ENCODE results near the gene GVQW3.

The GVQW3 gene

DNA sequence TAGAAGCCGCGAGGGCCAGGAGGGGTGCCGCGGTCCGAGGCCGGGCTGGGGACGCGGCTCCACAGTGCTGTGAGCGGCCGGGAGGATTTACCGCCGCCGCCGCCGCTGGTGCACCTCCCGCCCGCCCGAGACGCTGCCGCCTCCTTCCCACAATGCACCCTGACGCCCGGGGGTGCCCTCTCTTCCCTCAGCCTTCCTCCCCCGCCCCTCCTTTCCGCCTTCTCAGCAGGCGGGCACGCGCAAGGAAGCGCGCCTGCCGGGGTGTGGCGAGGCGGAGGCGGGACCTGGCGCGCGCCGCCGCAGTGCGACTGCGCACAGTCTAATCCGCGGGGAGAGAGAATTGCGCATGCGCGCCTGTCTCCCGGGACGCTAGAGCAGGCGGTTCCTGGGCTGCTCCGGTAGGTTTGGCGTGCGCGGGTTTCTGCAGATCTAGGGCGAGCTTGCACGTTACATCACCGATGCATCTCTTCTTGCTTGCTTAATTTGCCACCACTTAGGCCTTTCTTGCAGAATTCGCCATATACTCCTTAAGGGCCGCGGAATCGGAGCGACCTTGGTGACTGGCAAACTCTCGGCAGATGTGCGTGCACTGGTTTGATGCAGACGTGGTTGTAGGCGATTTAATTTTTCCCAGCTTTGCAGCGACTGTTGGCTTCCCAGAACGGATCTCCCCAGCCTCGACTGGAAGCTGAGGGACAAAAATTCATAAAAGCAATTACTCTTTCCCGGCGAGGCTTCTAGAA lies at the start of gene GVQW3, which contains the start of gene THAP12:
Gene GVQW3, plus strand, starts transcription at position 347 of the 743 bp plus-strand sequence. CDS start 506 bp downstream, outside the sequence.
Gene THAP12, minus strand, starts transcription at position 156 of the 743 bp plus-strand sequence. CDS start 296 bp downstream, outside the sequence.
- peak; percentile 91 for ATAC-seq
- peak; percentile 98 for DNase-seq
- Mint-ChIP-seq H3K27me3 (no peaks in the 10 kb centered on the region), H3K27ac (peak within 1 kb of the TSS; percentile 96 to 97), H3K4me3 (peak within 1 kb of the TSS; percentile 92 to 95), H3K4me1 (peaks cover 76% of the 10 kb centered on the region), H3K9me3 (no peaks in the 10 kb centered on the region)

DNA sequence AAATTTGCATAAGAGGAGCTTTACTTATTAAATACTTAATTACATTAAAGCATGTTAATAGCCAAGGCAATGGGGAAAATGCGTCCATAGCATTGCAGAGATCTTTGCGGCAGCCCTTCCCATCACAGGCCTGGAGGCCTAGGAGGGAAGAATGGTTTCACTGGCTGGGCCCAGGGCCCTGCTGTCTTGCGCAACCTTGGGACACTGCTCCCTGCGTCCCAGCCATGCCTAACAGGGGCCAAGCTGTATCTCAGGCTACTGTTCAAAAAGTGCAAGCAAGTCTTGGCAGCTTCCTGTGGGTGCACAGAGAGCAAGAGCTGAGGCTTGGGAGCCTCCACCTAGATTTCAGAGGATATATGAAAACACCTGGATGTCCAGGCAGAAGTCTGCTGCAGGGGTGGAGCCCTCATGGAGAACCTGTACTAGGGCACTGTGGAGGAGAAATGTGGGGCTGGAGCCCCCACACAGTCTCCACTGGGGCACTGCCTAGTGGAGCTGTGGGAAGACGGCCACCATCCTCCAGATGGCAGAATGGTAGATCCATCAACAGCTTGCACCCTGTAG lies 46.2 kb upstream of the GVQW3 start:
- Mint-ChIP-seq H3K27me3 (no peaks in the 10 kb centered on the region), H3K4me1 (no peaks in the 10 kb centered on the region), H3K27ac (no peak overlapping the region), H3K4me3 (no peak overlapping the region), H3K9me3 (peaks cover 11 to 34% of the 10 kb centered on the region in 2 donors)
- ATAC-seq: no peak
- DNase-seq: no peak

DNA sequence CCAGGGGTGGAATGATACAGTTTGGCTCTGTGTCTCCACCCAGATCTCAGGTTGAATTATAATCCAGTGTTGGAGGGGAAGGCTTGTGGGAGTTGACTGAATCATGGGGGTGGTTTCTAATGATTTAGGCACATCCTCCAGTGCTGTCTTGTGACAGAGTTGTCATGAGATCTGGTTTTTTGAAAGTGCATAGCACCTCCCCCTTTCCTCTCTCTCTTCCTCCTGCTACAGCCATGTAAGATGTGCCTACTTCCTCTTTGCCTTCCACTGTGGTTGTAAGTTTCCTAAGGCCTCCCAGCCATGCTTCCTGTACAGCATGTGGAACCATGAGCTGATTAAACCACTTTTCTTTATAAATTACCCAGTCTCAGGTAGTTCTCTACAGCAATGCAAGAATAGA lies 45.3 kb upstream of the GVQW3 start:
- H3K27me3 Mint-ChIP-seq: no peaks in the 10 kb centered on the region
- H3K27ac Mint-ChIP-seq: peak overlapping the region in 1 of 2 donors; percentile 28
- H3K9me3 Mint-ChIP-seq: peaks cover 11 to 34% of the 10 kb centered on the region in 2 donors
- no peak for ATAC-seq
- no peak overlapping the region for H3K4me3 Mint-ChIP-seq
- no peak for DNase-seq
- H3K4me1 Mint-ChIP-seq: no peaks in the 10 kb centered on the region

DNA sequence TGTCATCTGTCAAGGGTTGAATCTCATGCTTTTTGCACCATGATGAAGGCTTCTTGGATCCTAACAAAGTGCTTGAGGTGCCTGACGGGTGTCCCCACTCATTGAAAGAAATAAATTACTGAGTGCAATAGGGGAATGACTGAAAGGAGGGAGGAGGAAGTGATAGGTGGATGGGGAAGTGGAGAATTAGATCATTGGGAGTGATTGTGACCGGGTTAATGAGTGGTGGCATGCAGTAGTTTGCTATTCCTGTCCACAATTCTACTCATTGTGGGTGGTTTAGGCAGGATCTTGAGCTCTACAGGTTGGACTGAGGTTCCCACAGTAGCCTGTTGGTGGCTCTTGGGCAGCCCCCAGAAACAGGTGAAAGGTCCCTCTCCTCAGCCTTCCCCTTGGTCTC lies 44.5 kb upstream of the GVQW3 start:
- Mint-ChIP-seq H3K27me3 (no peaks in the 10 kb centered on the region), H3K9me3 (peaks cover 11 to 34% of the 10 kb centered on the region in 2 donors), H3K4me1 (peaks cover 4% of the 10 kb centered on the region), H3K27ac (no peak overlapping the region), H3K4me3 (no peak overlapping the region)
- ATAC-seq (no peak), DNase-seq (no peak)

DNA sequence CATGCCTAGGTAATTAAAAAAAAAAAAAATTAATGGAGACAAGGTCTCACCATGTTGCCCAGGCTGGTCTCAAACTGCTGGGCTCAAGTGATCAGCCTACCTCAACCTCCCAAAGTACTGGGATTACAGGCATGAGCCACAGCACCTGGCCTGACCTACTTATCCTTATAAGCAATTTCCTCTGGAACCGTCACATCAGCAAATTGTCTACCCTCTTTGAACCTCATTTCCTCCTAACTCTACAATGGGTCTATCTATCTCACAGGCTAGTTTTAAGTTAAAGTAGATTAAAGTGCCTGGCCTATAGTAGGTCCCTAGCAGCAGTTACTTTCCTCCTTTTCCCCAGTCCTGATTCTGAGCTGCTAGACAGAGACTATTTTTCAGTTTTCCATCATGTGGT lies 43.7 kb upstream of the GVQW3 start:
- Mint-ChIP-seq H3K9me3 (peaks cover 11 to 34% of the 10 kb centered on the region in 2 donors), H3K27ac (no peak overlapping the region), H3K4me1 (peaks cover 6% of the 10 kb centered on the region), H3K27me3 (no peaks in the 10 kb centered on the region), H3K4me3 (no peak overlapping the region)
- ATAC-seq (no peak), DNase-seq (no peak)

DNA sequence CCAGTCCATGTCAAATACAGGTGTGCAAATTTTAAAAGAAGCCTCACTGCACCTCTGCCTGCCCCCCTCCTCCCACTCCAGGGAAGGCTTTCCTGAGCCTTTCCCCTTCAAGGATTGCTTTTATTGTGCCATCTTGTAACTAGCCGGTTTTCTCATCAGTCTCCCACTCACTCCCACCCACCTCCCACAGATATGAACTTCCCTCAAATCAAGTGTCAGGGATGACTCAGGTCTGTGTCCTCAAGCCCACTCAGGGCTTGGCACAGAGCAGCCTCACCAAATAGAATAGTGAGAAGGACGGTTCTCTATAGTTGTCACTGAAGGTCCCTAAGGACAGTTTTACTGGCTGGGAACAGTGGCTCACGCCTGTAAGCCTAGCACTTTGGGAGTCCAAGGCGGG lies 43.2 kb upstream of the GVQW3 start:
- ATAC-seq (no peak), DNase-seq (no peak)
- Mint-ChIP-seq H3K4me1 (peaks cover 6% of the 10 kb centered on the region), H3K27me3 (no peaks in the 10 kb centered on the region), H3K4me3 (no peak overlapping the region), H3K27ac (no peak overlapping the region), H3K9me3 (peaks cover 11 to 34% of the 10 kb centered on the region in 2 donors)

DNA sequence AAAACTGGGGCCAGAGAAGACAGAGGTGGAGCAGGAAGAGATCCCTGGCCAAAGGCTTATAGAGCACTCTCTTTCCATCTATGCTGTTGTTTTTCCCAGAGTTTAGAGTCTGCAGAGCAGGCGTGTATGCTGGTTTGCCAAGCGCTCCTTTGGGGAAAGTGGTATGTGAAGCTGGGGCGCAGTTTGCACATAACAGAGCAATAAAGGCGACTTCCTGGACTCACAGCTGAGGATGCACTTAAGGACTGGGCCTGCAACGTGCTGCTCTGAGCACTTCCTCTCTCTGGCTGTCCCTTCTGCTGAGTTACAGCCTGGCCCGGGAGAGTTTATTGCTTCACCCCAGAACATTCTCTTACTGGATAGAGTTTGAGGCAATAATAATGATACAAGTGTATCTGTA lies 41.9 kb upstream of the GVQW3 start:
- Mint-ChIP-seq H3K27ac (no peak overlapping the region), H3K4me3 (no peak overlapping the region), H3K4me1 (peaks cover 6% of the 10 kb centered on the region), H3K27me3 (no peaks in the 10 kb centered on the region), H3K9me3 (peaks cover 8 to 25% of the 10 kb centered on the region in 2 donors)
- no peak for DNase-seq
- no peak for ATAC-seq

DNA sequence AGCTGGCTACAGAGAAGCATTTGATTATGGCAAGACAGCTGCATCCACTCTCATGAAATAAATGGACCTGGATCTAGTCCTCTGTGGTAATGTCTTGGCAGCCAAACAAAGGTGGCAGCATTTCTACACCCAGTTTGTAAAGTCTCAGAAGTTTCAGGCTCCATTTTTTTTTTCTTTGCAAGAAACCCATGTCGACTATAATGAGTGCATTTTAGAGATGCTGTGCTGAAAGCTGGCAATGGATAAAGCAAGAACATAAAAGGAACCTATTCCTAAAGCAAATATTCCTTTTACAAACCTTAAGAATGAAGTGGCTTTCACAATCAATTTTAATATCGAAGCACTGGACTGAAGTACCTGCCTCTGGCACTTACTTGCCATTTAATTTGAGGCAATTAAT lies 33.7 kb upstream of the GVQW3 start:
- H3K4me1 Mint-ChIP-seq: no peaks in the 10 kb centered on the region
- H3K27me3 Mint-ChIP-seq: no peaks in the 10 kb centered on the region
- H3K27ac Mint-ChIP-seq: no peak overlapping the region
- H3K4me3 Mint-ChIP-seq: no peak overlapping the region
- no peaks in the 10 kb centered on the region for H3K9me3 Mint-ChIP-seq
- ATAC-seq (no peak), DNase-seq (no peak)

DNA sequence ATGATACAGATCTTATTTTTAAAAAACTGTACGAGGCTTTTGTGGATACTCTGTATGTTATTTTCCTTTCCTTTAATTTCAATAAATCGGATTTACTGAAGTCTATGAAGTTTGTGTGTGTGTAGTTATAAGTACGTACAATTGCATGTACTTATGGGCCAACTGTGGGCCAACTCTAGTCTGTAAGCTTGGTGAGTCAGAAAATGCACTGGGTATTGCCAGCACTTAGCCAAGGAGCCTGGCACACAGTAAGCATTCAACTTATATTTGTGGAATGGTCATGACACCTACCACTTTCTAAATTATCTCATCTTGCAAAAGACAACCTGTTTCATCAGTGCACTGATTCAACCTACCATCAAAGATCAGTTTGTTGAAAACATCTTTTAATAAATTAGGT lies 32.8 kb upstream of the GVQW3 start:
- no peaks in the 10 kb centered on the region for H3K27me3 Mint-ChIP-seq
- no peak overlapping the region for H3K27ac Mint-ChIP-seq
- no peaks in the 10 kb centered on the region for H3K9me3 Mint-ChIP-seq
- DNase-seq (no peak), ATAC-seq (no peak)
- H3K4me3 Mint-ChIP-seq: no peak overlapping the region
- no peaks in the 10 kb centered on the region for H3K4me1 Mint-ChIP-seq

DNA sequence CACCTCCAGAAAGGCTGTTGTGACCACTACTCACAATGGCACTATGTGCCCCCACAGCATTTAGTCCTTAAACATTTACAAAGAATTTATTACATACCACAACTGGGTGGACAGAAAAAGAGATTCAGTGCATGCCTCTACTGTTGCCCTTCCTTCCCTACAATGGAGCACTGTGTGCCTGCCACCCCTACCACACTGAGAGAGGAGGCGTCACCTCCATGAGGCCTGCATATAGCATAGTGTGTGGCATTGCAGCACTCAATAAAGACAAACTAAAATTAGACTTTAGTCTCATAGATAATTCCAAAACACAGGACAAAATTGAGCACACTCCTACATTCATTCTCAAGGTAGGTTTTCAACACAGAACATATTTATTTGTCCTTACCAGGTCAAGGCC lies 26.0 kb upstream of the GVQW3 start:
- H3K4me3 Mint-ChIP-seq: no peak overlapping the region
- DNase-seq: no peak

DNA sequence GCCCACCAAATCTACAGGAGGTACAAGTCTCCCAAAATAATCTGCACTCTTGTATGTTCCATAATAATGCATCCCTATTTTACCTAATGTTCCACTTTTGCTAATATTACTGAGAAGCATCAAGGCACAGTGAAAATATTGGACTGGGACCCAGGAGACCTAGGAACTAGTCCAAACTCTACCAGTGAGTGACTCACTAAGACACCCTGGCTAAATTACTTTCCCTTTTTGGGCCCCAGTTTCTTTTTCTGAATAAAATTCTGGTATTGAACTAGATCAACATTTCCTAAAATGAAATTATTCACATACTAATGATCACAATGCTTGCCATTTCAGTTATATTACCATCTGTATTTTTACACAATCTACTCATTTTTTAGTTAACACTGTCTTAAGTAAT lies 19.7 kb upstream of the GVQW3 start:
- Mint-ChIP-seq H3K4me3 (peak overlapping the region in 1 of 2 donors; percentile 14), H3K4me1 (peaks cover 28% of the 10 kb centered on the region), H3K9me3 (no peaks in the 10 kb centered on the region), H3K27ac (peak overlapping the region in 1 of 2 donors; percentile 42), H3K27me3 (no peaks in the 10 kb centered on the region)
- ATAC-seq (peak; percentile 49), DNase-seq (no peak)

More for the DNA sequence above, 26.0 kb upstream of the GVQW3 start:
- Mint-ChIP-seq H3K27me3 (no peaks in the 10 kb centered on the region), H3K27ac (no peak overlapping the region), H3K9me3 (peaks cover 4 to 21% of the 10 kb centered on the region in 2 donors), H3K4me1 (no peaks in the 10 kb centered on the region)
- ATAC-seq: no peak

DNA sequence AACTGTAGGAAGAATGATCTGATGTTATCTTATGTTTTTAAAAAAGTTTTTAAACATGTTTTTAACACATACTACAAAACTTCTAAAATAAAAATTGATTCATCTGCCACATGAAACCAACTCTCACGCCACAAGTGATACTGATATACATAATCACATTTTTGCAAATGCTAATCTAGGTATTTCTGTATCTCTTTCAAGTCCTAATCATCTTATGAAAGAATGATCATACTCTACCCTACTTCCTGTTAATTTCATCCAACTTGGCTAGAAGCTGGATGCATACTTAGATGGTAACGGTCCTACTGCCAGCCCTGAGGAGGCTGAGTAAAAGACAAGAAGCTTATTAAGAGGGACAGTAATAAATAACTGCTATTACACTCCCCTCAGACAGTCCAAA lies 19.3 kb upstream of the GVQW3 start:
- Mint-ChIP-seq H3K27ac (peak overlapping the region in 1 of 2 donors; percentile 42), H3K9me3 (no peaks in the 10 kb centered on the region), H3K4me3 (peak overlapping the region in 1 of 2 donors; percentile 14), H3K4me1 (peaks cover 29% of the 10 kb centered on the region), H3K27me3 (no peaks in the 10 kb centered on the region)
- peak; percentile 78 for ATAC-seq
- no peak for DNase-seq

DNA sequence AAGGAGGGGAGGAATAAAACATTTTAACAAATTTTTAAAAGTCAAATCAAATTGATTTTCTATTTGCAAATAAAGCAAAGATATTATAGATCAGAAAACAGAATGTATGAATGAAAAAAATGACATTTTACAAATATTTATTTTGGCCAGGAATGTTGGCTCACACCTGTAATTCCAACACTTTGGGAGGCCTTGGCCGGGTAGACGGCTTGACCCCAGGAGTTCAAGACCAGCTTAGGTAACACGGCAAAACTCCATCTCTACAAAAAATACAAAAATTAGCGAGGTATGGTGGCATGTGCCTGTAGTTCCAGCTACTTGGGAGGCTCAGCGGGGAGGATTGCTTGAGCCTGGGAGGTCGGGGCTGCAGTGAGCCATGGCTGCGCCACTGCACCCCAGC lies 18.4 kb upstream of the GVQW3 start:
- H3K4me1 Mint-ChIP-seq: peaks cover 29% of the 10 kb centered on the region
- no peaks in the 10 kb centered on the region for H3K27me3 Mint-ChIP-seq
- H3K9me3 Mint-ChIP-seq: no peaks in the 10 kb centered on the region
- ATAC-seq (no peak), DNase-seq (no peak)
- H3K4me3 Mint-ChIP-seq: no peak overlapping the region
- H3K27ac Mint-ChIP-seq: no peak overlapping the region

DNA sequence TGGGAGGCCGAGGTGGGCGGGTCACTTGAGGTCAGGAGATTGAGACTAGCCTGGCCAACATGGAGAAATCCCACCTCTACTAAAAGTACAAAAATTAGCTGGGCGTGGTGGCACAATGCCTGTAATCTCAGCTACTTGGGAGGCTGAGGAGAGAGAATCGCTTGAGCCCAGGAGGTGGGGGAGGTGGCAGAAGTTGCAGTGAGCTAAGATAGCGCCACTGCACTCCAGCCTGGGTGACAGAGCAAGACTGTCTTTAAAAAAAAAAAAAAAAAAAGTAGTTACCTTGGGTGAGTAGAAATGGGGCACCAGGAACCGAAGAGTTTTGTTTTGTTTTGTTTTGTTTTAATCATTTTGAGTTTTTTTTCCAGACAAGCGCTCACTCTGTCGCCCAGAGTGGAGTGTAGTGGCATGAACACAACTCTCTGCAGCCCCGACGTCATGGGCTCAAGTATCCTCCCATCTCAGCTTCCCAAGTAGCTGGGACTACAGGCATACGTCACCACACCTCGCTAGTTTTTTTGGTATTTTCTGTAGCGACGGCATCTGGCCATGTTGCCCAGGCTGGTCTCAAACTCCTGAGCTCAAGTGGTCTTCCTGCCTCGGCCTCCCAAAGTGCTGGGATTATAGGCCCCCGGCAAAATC lies 16.0 kb upstream of the GVQW3 start:
- H3K4me3 Mint-ChIP-seq: no peak overlapping the region

DNA sequence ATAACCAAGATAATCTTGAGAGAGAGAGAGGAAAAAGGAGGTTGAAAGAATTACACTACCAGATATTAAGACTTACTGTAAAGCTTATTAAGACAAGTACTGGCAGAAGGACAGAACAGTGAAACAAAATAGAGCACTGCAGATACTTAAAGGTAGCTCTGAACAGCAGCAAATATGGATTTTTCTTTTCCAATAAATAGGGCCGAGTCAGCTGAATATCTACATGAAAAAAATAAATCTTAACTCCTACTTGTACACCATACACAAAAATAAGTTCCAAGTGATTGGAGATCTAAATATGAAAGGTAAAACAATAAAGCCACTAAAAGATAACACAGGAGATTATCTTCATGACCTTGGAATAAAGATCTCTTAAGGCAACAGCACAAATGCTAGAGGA lies 12.6 kb upstream of the GVQW3 start:
- Mint-ChIP-seq H3K4me3 (no peak overlapping the region), H3K4me1 (peaks cover 49% of the 10 kb centered on the region), H3K27ac (no peak overlapping the region), H3K9me3 (no peaks in the 10 kb centered on the region), H3K27me3 (no peaks in the 10 kb centered on the region)
- DNase-seq (no peak), ATAC-seq (no peak)

More for the DNA sequence above, 16.0 kb upstream of the GVQW3 start:
- no peaks in the 10 kb centered on the region for H3K27me3 Mint-ChIP-seq
- peaks cover 47% of the 10 kb centered on the region for H3K4me1 Mint-ChIP-seq
- ATAC-seq (no peak), DNase-seq (no peak)
- peak overlapping the region in 1 of 2 donors; percentile 12 for H3K27ac Mint-ChIP-seq
- no peaks in the 10 kb centered on the region for H3K9me3 Mint-ChIP-seq

DNA sequence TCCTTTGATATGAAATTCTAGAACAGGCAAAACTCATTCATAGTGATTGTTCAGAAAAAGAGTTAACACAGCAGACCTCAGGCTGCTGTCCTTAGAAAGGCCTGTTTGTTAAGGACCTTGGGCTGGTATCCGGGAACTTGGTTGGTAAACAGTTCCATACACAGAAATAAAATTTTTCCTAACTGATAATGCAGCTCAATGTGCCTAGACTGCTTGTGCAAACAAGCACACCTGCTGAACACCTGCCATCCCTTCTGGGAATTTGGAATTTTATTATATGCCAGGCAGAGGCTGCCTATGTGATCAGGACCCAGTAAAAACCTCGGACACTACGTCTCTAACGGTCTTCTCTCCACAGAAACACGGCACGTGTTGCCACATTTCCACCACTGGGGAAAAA lies 11.7 kb upstream of the GVQW3 start:
- H3K27me3 Mint-ChIP-seq: no peaks in the 10 kb centered on the region
- H3K4me3 Mint-ChIP-seq: no peak overlapping the region
- no peak overlapping the region for H3K27ac Mint-ChIP-seq
- H3K9me3 Mint-ChIP-seq: no peaks in the 10 kb centered on the region
- ATAC-seq (no peak), DNase-seq (no peak)
- peaks cover 55% of the 10 kb centered on the region for H3K4me1 Mint-ChIP-seq

Measured in stimulated activated naive CD8-positive, alpha-beta T cell treated with anti-CD3 and anti-CD28 coated beads, Interleukin-15, amount 100 ng/mL, for 72 hours (primary cell).